HG02943 (cell line): ENCODE results near the gene TYMP.

Experiments
- ATAC-seq: cut with Tn5 transposase; IDR thresholded peaks from one replicate; pipeline ENCODE4 v1.9.1; 2021; ENCODE audit warnings: mild to moderate bottlenecking, low read depth, moderate library complexity; ENCODE audit not compliant: unreplicated experiment

Gene TYMP

DNA sequence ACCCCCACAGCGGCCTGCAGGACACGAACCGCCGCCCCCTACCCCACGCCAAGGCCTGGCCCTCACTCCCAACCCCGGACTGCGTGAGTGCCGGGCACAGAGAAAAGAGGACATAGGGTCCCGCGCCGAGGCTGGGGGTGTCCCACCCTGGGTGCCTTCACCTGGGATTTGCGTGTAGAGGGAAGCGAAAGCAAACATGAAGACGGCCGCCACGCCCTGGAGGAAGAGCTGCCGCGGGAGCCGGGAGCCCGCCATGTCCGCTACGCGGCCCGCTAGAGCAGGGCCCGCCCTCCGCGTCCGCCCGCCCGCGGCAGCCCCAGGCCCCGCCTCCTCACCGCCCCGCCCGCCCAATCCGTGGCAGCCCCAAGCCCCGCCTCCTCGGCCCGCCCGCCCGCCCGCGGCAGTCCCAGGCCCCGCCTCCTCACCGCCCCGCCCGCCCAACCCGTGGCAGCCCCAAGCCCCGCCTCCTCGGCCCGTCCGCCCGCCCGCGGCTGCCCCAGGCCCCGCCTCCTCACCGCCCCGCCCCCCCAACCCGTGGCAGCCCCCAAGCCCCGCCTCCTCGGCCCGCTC, 22.3 kb downstream of the TYMP start, which contains the start of gene LMF2:
Gene LMF2 (minus strand): TSS at position 282 of the 570 bp plus-strand sequence. CDS start 27 bp downstream, at position 255.
- peak; percentile 39 for ATAC-seq

DNA sequence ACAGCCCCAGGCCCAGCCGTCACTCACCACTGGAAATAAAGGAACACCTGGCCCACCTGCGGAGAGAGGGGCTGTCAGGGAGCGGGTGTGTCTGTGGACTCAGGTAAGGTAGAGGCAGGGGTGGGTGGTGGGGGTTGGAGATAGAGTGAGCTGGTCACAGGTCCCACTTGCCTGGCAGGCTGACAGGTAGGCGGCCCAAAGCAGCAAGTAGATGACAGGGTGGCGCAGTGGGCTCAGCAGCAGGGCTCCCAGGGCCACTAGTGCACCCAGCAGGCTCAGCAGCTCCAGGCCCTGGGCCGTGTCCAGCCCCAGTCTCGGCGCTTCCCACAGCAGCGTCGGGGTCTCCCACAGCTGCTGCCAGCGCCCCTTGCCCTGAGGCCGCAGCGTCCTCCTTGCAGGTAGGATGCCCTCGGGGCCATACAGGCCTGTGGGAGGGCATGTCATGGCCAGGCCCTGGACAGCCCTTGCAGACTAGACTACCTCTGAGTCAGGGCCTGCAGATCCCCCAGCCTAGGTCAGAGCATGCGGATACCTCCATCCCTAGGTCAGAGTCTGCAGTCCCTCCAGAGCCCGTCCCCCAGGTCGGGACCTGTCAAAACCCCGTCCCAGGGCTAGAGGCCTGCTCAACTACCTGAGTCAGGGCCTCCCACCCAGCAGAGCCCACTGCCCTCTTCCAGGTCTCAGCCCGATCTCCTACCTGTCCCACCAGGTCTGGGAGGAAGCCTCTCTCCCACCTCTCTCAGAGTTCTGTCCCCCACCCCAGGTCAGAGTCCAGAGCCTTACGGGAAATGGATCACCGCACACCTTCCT, 23.0 kb downstream of the TYMP start:
- peak; percentile 6 for ATAC-seq

DNA sequence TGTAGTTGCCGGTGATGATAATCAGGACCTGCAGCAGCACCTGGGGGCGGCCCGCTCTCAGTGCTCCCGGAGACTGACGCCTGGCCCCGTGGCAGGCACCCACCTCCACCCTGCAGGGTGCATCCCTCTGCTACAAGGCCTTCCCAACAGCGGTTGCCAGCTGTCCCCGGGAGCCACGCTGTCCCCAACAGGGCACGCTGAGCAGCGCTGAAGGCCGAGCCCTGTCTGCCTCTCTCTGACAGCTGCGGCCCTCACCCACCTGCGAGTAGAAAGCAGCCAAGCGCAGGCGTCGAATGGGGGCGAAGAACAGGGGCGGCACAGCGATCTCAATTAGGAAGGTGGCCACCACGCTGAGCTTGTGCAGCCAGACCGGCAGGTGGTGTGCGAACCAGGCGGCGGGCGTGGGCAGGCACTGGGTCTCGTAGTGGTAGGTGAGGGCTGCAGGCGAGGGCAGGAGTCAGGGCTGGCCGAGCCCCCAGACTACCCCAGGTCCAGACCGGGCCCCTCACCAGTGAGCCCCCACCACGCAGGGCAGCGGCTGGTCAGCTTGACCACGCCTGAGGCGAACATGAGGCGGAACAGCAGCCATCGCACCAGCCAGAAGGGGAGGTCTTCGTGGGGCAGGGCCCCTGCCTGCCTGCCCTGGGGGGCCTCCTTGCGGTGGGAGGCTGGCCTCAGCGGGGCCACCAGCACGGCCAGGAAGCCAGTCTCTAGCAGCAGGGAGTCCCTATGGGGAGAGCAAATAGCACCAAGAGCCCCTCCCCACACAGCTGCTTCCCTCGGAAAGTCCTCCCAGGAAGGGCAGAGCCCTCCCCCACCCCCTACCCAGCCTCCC, 23.8 kb downstream of the TYMP start:
- ATAC-seq = no peak

GRCh38 chr22:50505276-50505775, 24.5 kb downstream of the TYMP start:
- ATAC-seq = no peak

DNA sequence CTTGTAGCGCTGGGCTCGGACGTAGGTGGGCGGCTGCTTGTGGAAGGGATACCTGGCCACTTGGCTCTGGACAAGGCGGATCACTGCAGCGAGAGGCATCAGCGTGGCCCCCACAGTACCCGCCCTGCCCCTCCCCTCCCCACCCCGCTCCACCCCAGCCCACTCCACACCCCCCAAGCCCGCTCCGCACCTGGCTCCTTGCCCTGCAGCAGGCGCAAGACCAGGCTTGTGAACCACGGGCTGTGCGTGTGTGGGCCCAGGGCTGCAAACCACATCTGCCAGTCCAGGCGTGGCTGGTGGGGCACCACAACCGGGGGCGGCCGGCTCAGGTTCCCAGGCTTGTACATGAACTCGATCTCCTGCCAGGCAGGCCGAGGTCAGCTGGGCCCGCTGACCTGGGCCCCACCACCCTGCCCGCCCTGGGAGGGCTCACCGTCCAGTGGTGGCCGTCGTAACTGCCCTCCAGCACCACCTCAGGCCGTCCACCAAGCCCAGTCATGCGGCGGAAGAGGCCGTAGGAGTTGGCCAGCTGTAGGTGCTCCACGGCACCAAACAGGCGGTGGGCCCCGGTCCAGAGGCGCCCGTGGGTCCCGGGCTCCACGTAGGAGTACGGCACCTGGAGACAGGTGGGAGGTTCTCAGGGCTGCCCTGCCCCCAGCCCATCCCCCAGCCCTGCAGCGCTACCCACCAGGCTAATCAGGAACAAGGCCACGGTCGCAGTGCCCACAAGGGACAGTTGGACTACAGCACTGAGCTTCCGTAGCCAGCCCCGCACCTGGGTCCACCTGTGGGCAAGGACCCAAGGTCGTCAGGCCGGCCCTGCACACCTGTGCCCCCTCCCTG, 25.2 kb downstream of the TYMP start:
- no peak for ATAC-seq

- ATAC-seq = no peak
These were observed 26.2 kb downstream of the TYMP start for GRCh38 chr22:50503475-50504145.

- ATAC-seq = no peak
These were observed 27.0 kb downstream of the TYMP start for GRCh38 chr22:50502628-50503474.

GRCh38 chr22:50502096-50502495, 27.7 kb downstream of the TYMP start:
- ATAC-seq = no peak

DNA sequence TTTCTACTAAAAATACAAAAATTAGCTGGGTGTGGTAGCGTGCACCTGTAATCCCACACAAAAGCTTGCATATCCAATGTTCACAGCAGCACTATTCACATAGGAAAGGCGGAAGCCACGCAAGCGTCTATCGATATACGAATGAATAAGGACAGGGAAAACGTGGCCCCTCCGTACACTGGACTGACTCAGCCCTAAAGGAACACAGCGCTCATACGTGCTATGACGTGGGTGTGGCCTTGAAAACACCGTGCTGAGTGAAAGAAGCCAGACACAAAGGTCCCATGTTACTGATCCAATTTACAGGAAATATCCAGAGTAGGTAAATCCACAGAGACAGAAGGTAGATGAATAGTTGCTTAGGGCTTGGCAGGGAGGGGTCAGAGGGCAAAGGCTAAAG, 29.4 kb downstream of the TYMP start:
- ATAC-seq = no peak

- no peak for ATAC-seq
These were observed 31.4 kb downstream of the TYMP start for GRCh38 chr22:50498322-50498890.

- ATAC-seq = no peak
These were observed 32.7 kb downstream of the TYMP start for GRCh38 chr22:50497093-50497492.

- no peak for ATAC-seq
These were observed 39.1 kb downstream of the TYMP start for GRCh38 chr22:50490531-50491308.

DNA sequence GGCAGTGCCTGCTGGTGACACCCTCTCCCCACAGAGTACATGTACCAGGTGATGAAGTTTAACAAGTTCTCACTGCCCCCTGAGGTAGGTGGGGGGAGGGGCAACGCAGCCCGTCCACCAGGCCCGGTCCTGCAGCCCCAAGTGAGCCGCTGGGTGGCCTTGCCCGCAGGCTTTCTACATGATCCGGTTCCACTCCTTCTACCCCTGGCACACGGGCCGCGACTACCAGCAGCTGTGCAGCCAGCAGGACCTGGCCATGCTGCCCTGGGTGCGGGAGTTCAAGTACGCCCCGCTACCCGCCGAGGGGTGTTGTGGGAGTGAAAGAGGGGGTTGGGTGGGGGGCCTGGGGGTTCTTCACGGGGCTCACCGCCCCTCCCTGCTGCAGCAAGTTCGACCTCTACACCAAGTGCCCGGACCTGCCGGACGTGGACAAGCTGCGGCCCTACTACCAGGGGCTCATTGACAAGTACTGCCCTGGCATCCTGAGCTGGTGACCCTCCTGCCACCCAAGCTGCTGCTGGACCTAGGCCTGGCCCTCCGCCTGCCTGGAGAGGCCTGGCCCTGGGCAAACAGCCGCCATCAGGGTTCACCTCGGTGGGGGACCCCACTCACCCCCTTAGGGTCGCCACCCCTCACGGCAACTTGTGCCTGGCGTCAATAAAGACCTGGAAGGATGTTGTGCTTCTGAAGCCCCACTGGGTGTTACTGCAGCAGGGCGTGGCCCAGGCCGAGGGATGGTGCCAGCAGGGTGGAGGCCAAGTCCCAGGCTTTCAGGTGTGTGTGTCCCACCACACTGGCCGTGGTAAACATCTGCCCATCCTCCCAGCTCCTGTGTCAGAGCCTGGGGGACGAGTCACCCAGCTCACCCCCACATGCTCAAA, 40.2 kb downstream of the TYMP start:
- no peak for ATAC-seq

DNA sequence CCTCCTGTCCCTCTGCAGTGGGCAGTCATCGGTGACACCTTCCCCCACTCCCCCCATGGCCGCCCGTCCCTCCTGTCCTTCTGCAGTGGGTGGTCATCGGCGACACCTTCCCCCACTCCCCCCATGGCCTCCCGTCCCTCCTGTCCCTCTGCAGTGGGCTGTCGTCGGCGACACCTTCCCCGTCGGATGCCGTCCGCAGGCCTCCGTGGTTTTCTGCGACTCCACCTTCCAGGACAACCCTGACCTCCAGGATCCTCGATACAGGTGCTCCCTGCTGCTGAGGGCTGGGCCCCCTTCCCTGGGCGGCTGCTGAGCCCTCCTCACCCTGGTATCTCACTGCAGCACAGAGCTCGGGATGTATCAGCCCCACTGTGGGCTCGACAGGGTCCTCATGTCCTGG, 40.9 kb downstream of the TYMP start:
- ATAC-seq = no peak

GRCh38 chr22:50488006-50488677, 41.7 kb downstream of the TYMP start:
- no peak for ATAC-seq
